LNCaP clone FGC (cell line): ENCODE data around the gene MTRFR.

Experiments used
- DNase-seq: peaks from one replicate; pipeline ENCODE4 v3.0.0-alpha.2; 2011; ENCODE audit warnings: low read depth
- H3K4me3 ChIP-seq: 2 replicates; pipeline ENCODE4 v1.5.1; 2011; ENCODE audit warnings: mild to moderate bottlenecking, low read depth, low read length, control low read depth
- TF ChIP-seq, protein P1 (sequence below): IDR thresholded peaks from 2 replicates; pipeline ENCODE4 v1.5.1; 2012; ENCODE audit warnings: mild to moderate bottlenecking; ENCODE audit not compliant: control insufficient read depth, insufficient read depth; ENCODE audit errors: extremely low read depth

The MTRFR gene

DNA sequence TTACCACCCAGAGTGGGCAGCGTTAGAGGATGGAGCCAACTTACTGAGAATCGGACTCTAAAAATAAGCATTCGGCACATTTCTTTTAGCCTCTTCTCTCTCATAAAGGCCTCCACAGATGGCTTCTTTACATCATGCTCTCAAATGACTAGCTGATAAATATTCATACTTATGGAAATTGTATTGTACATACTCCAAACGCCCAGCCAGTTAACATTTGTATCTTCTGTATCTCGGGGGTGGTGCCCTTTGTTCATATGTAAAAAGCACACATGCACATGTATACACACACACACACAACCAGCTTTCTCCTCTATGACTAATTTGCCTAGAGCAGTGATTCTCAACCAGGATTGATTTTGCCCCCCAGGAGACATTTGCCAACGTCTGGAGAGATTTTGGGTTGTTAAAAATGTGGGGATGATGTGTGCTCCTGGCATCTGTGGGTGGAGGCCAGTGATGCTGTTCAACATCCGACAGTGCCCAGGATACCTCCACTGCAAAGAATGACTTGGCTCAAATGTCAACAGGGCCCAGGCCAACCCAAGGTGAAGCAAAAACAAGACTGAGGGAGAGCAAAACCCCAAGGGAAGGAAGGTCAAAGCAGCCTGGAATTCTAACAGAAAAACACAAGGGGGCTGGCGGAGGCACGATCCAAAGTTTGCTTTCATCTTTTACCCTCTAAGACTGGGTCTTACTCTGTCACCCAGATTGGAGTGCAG is 53.6 kb downstream of the MTRFR start:
- no peak for DNase-seq
- TF ChIP-seq, protein P1, sequence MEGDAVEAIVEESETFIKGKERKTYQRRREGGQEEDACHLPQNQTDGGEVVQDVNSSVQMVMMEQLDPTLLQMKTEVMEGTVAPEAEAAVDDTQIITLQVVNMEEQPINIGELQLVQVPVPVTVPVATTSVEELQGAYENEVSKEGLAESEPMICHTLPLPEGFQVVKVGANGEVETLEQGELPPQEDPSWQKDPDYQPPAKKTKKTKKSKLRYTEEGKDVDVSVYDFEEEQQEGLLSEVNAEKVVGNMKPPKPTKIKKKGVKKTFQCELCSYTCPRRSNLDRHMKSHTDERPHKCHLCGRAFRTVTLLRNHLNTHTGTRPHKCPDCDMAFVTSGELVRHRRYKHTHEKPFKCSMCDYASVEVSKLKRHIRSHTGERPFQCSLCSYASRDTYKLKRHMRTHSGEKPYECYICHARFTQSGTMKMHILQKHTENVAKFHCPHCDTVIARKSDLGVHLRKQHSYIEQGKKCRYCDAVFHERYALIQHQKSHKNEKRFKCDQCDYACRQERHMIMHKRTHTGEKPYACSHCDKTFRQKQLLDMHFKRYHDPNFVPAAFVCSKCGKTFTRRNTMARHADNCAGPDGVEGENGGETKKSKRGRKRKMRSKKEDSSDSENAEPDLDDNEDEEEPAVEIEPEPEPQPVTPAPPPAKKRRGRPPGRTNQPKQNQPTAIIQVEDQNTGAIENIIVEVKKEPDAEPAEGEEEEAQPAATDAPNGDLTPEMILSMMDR, result no peak
- H3K4me3 ChIP-seq, result no peak overlapping the region

DNA sequence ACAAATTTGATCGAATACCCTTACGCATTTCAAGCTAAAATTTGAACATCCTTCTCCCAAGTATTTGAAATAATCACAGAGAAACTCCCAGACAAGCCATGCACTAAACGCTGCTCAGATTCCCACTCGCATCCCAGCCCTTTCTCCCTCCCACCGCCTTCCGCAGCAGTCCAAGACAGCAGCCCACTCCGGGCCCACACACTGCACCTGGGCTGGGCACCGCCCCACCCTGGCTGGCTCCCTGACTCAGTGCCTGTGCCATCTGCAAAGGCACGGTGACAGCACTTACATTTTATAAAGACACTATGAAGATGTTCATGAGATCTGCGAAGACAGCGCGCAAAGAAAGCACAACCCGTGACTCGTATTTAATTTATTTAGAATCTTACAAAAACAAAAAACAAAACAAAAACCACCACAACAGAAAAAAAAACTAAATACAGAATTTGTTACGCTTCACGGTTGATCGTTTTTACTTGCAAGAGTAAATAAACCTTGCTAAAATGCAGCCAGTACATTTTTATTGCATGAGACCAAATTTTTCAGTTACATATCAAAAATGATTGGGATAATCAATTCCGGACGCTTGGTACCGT is 55.6 kb downstream of the MTRFR start:
- DNase-seq, result no peak
- TF ChIP-seq, protein P1, result no peak
- H3K4me3 ChIP-seq, result no peak overlapping the region

DNA sequence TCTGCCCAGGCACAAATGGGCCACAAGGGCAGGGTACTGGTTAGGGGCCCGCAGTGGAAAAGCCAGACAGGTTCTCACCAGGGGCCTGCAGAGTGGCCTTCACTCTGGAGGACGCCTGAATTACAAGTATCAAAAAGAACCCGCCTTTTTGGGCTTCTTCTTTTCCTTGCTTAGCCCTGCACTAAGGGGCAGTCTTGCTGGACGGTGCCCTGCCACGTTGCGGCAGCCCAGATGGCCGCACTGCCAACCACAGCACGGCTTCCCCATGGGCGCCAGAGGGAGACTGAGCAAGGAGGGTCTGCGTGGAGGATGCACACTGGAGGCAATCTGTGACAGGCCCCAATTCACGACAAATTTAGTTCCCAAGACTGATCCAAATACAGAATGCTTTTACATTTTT is 56.7 kb downstream of the MTRFR start:
- no peak for DNase-seq
- TF ChIP-seq, protein P1, result no peak
- H3K4me3 ChIP-seq, result no peak overlapping the region

DNA sequence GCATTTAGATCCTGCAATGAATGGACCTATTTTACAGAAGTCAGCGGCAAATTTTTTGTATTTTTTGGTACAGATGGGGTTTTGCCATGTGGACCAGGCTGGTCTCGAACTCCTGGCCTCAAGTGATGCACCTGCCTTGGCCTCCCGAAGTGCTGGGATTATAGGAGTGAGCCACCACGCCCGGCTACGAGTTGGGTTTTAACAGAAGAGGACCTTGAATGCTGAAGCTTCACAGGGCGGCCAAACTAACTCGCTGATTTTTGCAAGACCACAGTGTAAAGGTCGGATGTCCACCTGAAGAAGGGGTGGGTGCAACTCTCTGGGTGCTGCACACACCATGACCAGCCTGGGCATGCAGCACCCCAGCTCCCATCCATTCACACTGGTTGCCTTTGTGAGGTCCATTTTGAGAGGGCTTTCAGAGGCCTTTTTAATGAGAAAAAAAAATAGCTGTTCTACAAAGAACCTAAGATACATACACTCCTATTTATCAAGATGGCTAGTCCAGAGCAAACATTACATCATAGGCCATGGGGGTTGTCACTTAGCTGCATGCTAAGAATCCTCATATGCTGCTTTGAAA is 60.0 kb downstream of the MTRFR start:
- DNase-seq, result no peak
- TF ChIP-seq, protein P1, result no peak
- H3K4me3 ChIP-seq, result no peak overlapping the region

DNA sequence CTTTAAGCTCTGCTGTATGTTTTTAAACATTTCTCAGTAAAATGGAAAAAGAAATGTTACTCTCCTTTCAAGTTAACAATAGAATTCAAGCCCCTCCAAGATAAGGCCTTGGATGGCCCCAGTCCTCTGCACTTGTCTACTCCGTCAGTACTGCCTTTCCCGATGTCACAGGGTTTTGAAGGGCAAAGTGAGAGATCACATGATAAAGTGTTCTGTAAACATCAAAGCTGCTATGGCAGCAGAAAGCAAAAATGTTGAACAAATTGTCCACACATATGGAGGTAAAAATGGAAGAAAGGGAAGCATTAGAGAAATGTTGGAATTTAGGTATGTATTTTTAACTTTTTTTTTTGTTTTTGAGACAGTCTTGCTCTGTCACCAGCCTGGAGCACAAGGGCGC is 71.9 kb downstream of the MTRFR start:
- no peak overlapping the region for H3K4me3 ChIP-seq
- TF ChIP-seq, protein P1, result no peak
- no peak for DNase-seq

DNA sequence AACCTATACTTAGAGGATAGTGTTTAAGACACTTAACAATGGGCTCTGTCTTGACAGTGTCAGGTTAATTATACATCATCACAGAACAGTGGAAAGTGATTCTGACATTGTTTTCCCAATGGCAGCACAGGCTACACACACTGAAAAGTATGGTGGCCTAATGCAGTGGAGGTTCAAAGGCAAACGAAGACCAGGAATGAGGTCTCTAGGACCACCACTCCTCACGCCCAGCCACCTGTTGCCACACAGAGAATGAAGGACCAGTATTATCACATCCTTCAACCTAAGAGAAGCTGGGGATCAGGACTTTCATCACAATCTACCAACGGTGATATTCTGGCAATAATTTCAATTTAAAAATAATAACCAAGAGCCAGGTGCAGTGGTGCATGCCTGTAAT is 73.0 kb downstream of the MTRFR start:
- DNase-seq, result no peak
- TF ChIP-seq, protein P1, result no peak
- H3K4me3 ChIP-seq, result no peak overlapping the region
